SK-N-MC (cell line): ENCODE measurements around the gene FAM240B.

Experiments
- EZH2 ChIP-seq: fragments of 200-600 bp; sonication (generic); IDR thresholded peaks from one replicate; pipeline ENCODE4 v1.6.1; 2017; ENCODE audit warnings: antibody characterized with exemption
- FOXP2 ChIP-seq: optimal IDR thresholded peaks from 2 replicates; pipeline ENCODE3; 2011; ENCODE audit warnings: mild to moderate bottlenecking, moderate library complexity; ENCODE audit not compliant: insufficient read depth; ENCODE audit errors: extremely low read length, control extremely low read depth
- POLR2AphosphoS5 ChIP-seq: IDR thresholded peaks from 2 replicates; pipeline ENCODE4 v1.6.1; 2012; ENCODE audit warnings: mild to moderate bottlenecking, low read depth, low read length, borderline replicate concordance

DNA sequence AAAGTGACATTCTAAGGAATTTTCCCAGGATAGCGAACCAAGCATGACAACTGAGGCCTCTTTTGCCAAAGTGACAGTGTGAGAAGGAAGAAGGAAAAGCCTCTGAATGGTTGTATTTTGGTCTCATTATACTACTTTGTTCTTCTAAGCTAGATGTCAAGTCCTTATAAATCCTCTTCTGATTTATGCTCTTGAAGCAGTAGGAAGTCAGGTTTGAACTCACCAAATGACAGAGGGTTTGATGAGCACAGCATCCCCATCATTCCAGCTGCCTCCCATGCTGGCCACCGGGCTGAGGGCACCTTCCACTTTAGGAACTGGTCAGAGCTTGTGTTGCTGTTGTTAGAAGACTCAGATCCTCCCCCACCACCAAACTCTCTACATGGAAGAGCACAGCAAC is 44.1 kb downstream of the FAM240B start:
- TF ChIP-seq POLR2AphosphoS5 (no peak), EZH2 (no peak), FOXP2 (no peak)
